Right hindlimb (tissue), 1 donor: ENCODE measurements around the gene CEPT1.
"Not testable (repeated sequence)": the region's sequence is repeated elsewhere in the genome, so short reads cannot be mapped to it uniquely, and the experiment has no call there.

Source experiments
- DNase-seq: peaks from one replicate; pipeline ENCODE4 v3.0.0-alpha.2; 2018

Gene CEPT1

GRCh38 chr1:111139956-111140679 lies at the start of gene CEPT1, which contains the start of gene DRAM2:
Gene CEPT1 (plus strand): TSS chr1:111140223. CDS start chr1:111147715, 7,492 bp downstream.
Gene DRAM2 (minus strand): TSS chr1:111140093. CDS start chr1:111131554, 8,539 bp downstream.
- DNase-seq: peak; percentile 97

- not testable (repeated sequence) for DNase-seq
Measured at GRCh38 chr1:111095421-111095820, 44.6 kb upstream of the CEPT1 start.

GRCh38 chr1:111097356-111098099 lies 42.5 kb upstream of the CEPT1 start:
- no peak for DNase-seq

- DNase-seq: no peak
Measured at GRCh38 chr1:111099289-111099688, 40.7 kb upstream of the CEPT1 start.

- DNase-seq: no peak
Measured at GRCh38 chr1:111101854-111102642, 38.0 kb upstream of the CEPT1 start.

- no peak for DNase-seq
Measured at GRCh38 chr1:111104981-111105380, 35.0 kb upstream of the CEPT1 start.

GRCh38 chr1:111110197-111110899 lies 29.7 kb upstream of the CEPT1 start:
- DNase-seq: no peak

- no peak for DNase-seq
Measured at GRCh38 chr1:111116496-111116895, 23.5 kb upstream of the CEPT1 start.

GRCh38 chr1:111126354-111126753 lies 13.7 kb upstream of the CEPT1 start:
- DNase-seq: no peak

- no peak for DNase-seq
Measured at GRCh38 chr1:111127923-111128643, 11.9 kb upstream of the CEPT1 start.

- DNase-seq: no peak
Measured at GRCh38 chr1:111129376-111129775, 10.6 kb upstream of the CEPT1 start.

GRCh38 chr1:111131693-111132092 lies 8.3 kb upstream of the CEPT1 start:
- no peak for DNase-seq

- no peak for DNase-seq
Measured at GRCh38 chr1:111133866-111134265, 6.2 kb upstream of the CEPT1 start.

- DNase-seq: no peak
Measured at GRCh38 chr1:111139324-111139955, 583 bp upstream of the CEPT1 start.

- no peak for DNase-seq
Measured at GRCh38 chr1:111140680-111140967, 601 bp downstream of the CEPT1 start.

- no peak for DNase-seq
Measured at GRCh38 chr1:111141245-111142220, 1.5 kb downstream of the CEPT1 start.

- DNase-seq: no peak
Measured at GRCh38 chr1:111142356-111142975, 2.4 kb downstream of the CEPT1 start.

GRCh38 chr1:111145542-111145941 lies 5.5 kb downstream of the CEPT1 start:
- no peak for DNase-seq

GRCh38 chr1:111145963-111146768 lies 6.1 kb downstream of the CEPT1 start:
- no peak for DNase-seq
